Measurements from ENCODE around the gene KCNN3. TPM values are rescaled to one million over a fixed set of nuclear protein-coding genes. Genes with fewer than 3 reads are reported as not detected.

The KCNN3 gene
- total and polyA plus RNA-seq, 2 donors: 0.64 to 1.8 TPM

DNA sequence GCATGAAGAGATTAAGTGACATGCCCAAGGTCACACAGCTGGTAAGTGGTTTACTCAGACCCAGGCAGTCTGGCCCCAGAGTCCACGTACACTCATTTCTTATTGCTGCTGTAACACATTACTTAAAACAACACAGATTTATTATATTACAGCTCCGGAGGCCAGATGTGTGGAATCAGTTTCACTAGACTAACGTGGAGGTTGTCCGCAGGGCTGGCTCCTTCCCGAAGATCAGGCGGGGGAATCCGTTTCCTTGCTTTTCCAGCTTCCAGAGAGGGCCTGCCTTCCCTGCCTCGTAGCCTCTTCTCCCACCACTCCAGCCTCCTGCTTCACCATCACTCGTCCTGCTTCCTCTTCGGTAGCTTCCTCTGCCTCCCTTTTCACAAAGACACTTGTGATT, 81.2 kb downstream of the KCNN3 start:
- WGBS: 94% methylated on average over 10 of the region's 10 CpGs
- Histone ChIP-seq H3K36me3 (ENCODE audit: control insufficient read depth in 2 of 2, insufficient read depth in 2 of 2, low read length in 1 of 2) (no peaks in the 10 kb centered on the region), H3K9me3 (ENCODE audit: control insufficient read depth in 2 of 2, insufficient read depth in 1 of 2, low read length in 1 of 2) (no peaks in the 10 kb centered on the region), H3K27me3 (ENCODE audit: control insufficient read depth in 2 of 2, insufficient read depth in 1 of 2, low read length in 1 of 2) (no peaks in the 10 kb centered on the region), H3K27ac (ENCODE audit: low read depth in 1 of 2, low read length in 1 of 2) (no peak overlapping the region), H3K4me3 (ENCODE audit: low read length in 2 of 2) (no peak overlapping the region), H3K4me1 (ENCODE audit: control insufficient read depth in 2 of 2, insufficient read depth in 2 of 2, low read length in 2 of 2) (peaks cover 43 to 88% of the 10 kb centered on the region in 2 donors)
- DNase-seq (ENCODE audit: low read depth in 6 of 9, low spot score in 9 of 9): no peak

DNA sequence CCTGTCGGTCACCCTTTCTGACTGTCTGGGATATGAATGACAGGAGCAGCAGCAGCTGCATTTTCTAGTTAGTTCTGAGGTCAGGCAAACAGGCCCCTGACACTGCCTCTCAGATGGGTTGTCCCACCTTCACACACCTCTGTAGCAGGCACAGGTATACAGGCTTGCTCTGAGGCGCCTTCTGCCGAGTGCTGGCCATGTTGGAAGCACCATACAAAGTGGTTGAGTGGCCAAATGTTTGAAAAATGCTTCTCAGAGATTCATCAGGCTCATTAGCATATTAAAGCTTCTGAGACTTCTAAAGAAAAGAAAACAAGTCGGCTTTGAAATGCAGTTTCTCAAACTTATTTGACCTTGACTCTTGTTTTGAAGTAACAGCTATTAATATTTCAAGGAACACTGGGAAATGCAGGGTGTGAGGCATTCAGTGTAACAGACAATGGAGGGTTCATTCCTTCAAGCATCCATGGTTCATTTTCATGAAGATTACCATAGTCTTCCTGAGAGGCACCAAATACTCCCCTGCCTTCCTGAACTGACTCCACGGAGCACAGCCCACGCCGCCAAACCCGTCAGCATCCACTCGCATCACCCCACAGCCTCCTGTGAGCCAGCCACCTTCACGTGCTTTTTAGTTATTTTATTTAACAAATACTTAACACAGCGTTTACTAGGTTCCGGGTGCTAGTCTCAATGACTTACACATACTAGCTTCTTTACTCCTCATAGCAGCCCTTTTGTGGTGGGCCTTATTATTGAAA, 81.8 kb downstream of the KCNN3 start:
- H3K27me3 ChIP-seq (ENCODE audit: control insufficient read depth in 2 of 2, insufficient read depth in 1 of 2, low read length in 1 of 2): no peaks in the 10 kb centered on the region
- H3K36me3 ChIP-seq (ENCODE audit: control insufficient read depth in 2 of 2, insufficient read depth in 2 of 2, low read length in 1 of 2): no peaks in the 10 kb centered on the region
- H3K4me3 ChIP-seq (ENCODE audit: low read length in 2 of 2): no peak overlapping the region
- no peaks in the 10 kb centered on the region for H3K9me3 ChIP-seq (ENCODE audit: control insufficient read depth in 2 of 2, insufficient read depth in 1 of 2, low read length in 1 of 2)
- DNase-seq (ENCODE audit: low read depth in 6 of 9, low spot score in 9 of 9): no peak
- 91% methylated on average over 12 of the region's 12 CpGs for WGBS
- peaks cover 48 to 90% of the 10 kb centered on the region in 2 donors for H3K4me1 ChIP-seq (ENCODE audit: control insufficient read depth in 2 of 2, insufficient read depth in 2 of 2, low read length in 2 of 2)
- no peak overlapping the region for H3K27ac ChIP-seq (ENCODE audit: low read depth in 1 of 2, low read length in 1 of 2)

DNA sequence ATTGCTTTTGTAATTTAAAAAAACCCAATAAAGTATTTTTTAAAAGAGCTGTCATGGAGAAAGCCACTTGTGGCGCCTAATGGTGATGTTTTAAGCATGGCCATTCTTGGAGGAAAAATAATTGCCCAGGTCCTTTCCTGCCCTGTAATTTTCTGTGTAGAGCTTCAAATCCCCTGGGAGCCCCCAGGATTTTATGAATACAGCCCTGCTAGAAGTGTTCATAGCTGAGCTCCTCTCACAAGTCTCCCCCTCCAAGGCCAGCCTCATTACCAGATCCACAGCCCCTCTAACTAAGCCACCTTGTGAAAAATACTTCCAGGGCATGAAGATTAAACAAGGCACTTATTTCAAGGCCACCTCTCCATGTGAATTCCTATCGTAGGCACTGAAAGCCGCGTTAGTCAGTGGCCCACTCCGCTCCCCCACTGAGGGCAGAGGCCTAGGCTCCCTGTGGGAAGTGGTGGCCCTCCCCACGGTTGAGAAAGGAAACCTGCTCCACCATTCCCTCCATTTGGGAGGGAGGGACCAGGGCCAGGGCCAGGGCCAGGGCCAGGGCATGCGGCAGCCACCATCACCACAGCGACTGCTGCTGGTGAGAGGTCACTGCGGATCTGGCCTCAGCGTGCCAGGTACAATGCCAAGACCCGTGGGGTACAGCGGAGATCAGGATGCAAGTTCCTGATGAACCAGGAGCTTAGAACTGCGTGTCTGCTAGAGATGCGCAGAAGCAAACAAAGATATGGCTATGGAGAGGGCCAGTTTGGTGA, 83.1 kb downstream of the KCNN3 start:
- H3K36me3 ChIP-seq (ENCODE audit: control insufficient read depth in 2 of 2, insufficient read depth in 2 of 2, low read length in 1 of 2): no peaks in the 10 kb centered on the region
- H3K27ac ChIP-seq (ENCODE audit: low read depth in 1 of 2, low read length in 1 of 2): no peak overlapping the region
- no peak overlapping the region for H3K4me3 ChIP-seq (ENCODE audit: low read length in 2 of 2)
- WGBS: 96% methylated on average over 14 of the region's 14 CpGs
- DNase-seq (ENCODE audit: low read depth in 6 of 9, low spot score in 9 of 9): no peak
- H3K27me3 ChIP-seq (ENCODE audit: control insufficient read depth in 2 of 2, insufficient read depth in 1 of 2, low read length in 1 of 2): no peaks in the 10 kb centered on the region
- no peaks in the 10 kb centered on the region for H3K9me3 ChIP-seq (ENCODE audit: control insufficient read depth in 2 of 2, insufficient read depth in 1 of 2, low read length in 1 of 2)
- peaks cover 46 to 80% of the 10 kb centered on the region in 2 donors for H3K4me1 ChIP-seq (ENCODE audit: control insufficient read depth in 2 of 2, insufficient read depth in 2 of 2, low read length in 2 of 2)

DNA sequence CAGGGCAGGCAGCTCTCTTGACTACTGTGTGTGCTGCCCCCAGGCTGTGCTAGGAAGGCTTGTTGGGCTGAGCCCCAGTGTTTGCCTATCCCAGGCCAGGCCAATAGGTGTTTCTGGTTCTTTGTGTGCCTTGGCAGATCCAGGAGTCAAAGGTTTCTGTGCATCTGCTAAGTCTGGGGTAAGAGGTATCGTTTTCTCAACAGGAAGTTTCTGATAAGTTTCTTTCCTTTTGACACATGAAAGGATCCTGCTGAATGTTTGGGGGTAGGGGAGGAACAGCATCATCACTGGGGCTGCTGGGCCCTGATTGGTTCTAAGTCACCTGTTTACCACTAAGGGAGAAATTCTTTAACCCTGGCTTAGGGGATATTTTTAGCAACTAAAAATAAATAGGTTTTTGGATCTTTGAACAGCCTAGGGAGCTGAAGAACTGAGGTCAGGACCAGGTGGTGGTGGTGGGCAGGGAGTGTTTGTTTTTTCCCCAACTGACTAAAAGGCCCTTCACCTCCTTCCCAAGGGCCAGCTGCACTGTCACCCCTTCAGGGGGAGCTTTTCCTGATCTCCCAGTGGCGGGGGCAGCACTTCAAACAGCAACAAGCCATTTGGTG, 85.1 kb downstream of the KCNN3 start:
- Histone ChIP-seq H3K9me3 (ENCODE audit: control insufficient read depth in 2 of 2, insufficient read depth in 1 of 2, low read length in 1 of 2) (no peaks in the 10 kb centered on the region), H3K4me3 (ENCODE audit: low read length in 2 of 2) (no peak overlapping the region), H3K27me3 (ENCODE audit: control insufficient read depth in 2 of 2, insufficient read depth in 1 of 2, low read length in 1 of 2) (no peaks in the 10 kb centered on the region), H3K4me1 (ENCODE audit: control insufficient read depth in 2 of 2, insufficient read depth in 2 of 2, low read length in 2 of 2) (peaks cover 39 to 61% of the 10 kb centered on the region in 2 donors), H3K36me3 (ENCODE audit: control insufficient read depth in 2 of 2, insufficient read depth in 2 of 2, low read length in 1 of 2) (no peaks in the 10 kb centered on the region), H3K27ac (ENCODE audit: low read depth in 1 of 2, low read length in 1 of 2) (peak overlapping the region; percentile 96 to 98)
- WGBS: 3% methylated on average over 2 of the region's 2 CpGs
- peak; percentile 48 to 92 (median 80) for DNase-seq (ENCODE audit: low read depth in 6 of 9, low spot score in 9 of 9)

DNA sequence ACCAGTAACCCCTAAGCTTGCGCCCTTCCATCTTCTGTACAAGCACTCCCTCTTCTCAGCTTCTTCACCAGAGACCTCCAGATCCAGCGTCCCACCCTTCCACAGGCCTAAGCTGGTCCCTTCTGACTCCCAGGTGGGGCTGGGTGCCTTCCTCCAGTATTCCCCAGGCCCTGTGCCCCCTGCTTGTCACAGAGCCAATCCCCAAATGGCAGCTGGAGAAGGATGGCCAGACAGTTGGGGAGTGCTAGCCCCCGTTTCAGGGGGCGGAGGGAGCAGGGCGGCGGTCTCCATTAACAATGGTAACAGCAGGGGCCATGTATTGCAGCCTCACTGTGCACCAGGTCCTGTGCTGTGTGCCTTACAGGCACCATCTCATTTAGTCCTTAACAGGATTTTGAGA, 85.7 kb downstream of the KCNN3 start:
- WGBS: 95% methylated on average over 6 of the region's 6 CpGs
- Histone ChIP-seq H3K36me3 (ENCODE audit: control insufficient read depth in 2 of 2, insufficient read depth in 2 of 2, low read length in 1 of 2) (no peaks in the 10 kb centered on the region), H3K4me3 (ENCODE audit: low read length in 2 of 2) (no peak overlapping the region), H3K27me3 (ENCODE audit: control insufficient read depth in 2 of 2, insufficient read depth in 1 of 2, low read length in 1 of 2) (no peaks in the 10 kb centered on the region), H3K9me3 (ENCODE audit: control insufficient read depth in 2 of 2, insufficient read depth in 1 of 2, low read length in 1 of 2) (no peaks in the 10 kb centered on the region), H3K27ac (ENCODE audit: low read depth in 1 of 2, low read length in 1 of 2) (peak overlapping the region; percentile 96 to 98), H3K4me1 (ENCODE audit: control insufficient read depth in 2 of 2, insufficient read depth in 2 of 2, low read length in 2 of 2) (peaks cover 39 to 54% of the 10 kb centered on the region in 2 donors)
- no peak for DNase-seq (ENCODE audit: low read depth in 6 of 9, low spot score in 9 of 9)

DNA sequence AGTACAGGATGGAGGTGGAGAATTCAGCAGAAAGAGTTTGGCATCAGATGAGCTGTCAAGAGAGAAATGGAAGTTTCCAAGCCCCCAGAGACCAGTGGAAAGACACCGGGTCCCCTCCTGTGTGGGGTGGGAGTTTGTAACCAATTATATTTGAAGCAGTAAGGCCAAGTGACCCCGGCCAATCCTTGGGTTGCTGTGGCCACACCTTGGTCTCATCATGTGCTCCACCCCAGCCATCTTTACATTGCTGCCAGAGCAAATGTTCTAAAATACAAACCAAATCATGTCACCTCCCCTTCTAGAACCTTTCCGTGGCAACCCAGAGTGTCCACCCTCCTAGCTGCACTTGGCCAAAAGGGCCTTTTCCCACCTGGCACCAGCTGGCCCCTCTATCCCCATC, 86.1 kb downstream of the KCNN3 start:
- Histone ChIP-seq H3K27ac (ENCODE audit: low read depth in 1 of 2, low read length in 1 of 2) (peak overlapping the region; percentile 96 to 98), H3K36me3 (ENCODE audit: control insufficient read depth in 2 of 2, insufficient read depth in 2 of 2, low read length in 1 of 2) (no peaks in the 10 kb centered on the region), H3K9me3 (ENCODE audit: control insufficient read depth in 2 of 2, insufficient read depth in 1 of 2, low read length in 1 of 2) (peaks cover 0 to 3% of the 10 kb centered on the region in 2 donors), H3K27me3 (ENCODE audit: control insufficient read depth in 2 of 2, insufficient read depth in 1 of 2, low read length in 1 of 2) (no peaks in the 10 kb centered on the region), H3K4me1 (ENCODE audit: control insufficient read depth in 2 of 2, insufficient read depth in 2 of 2, low read length in 2 of 2) (peaks cover 39 to 50% of the 10 kb centered on the region in 2 donors), H3K4me3 (ENCODE audit: low read length in 2 of 2) (no peak overlapping the region)
- WGBS: 97% methylated on average over 3 of the region's 3 CpGs
- DNase-seq (ENCODE audit: low read depth in 6 of 9, low spot score in 9 of 9): no peak

DNA sequence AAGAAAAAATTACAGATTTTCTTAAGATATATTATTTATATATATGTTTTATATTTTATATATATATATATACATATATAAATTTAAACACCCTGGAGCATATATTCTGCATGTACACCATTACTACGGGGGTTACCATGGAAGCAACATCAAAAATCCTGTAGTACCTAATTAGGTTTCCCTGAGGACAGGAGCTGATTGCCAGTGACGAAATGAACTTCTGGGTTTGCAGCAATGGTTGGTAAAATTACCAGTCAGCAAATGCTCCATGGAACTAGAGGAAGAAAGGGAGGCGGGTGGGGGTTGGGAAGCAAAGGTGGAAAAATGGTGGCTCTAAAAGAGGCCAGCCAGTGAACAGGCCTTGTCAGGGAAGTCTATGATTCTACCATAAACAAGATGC, 89.5 kb downstream of the KCNN3 start:
- Histone ChIP-seq H3K4me3 (ENCODE audit: low read length in 2 of 2) (no peak overlapping the region), H3K9me3 (ENCODE audit: control insufficient read depth in 2 of 2, insufficient read depth in 1 of 2, low read length in 1 of 2) (peaks cover 0 to 7% of the 10 kb centered on the region in 2 donors), H3K4me1 (ENCODE audit: control insufficient read depth in 2 of 2, insufficient read depth in 2 of 2, low read length in 2 of 2) (peaks cover 23 to 29% of the 10 kb centered on the region in 2 donors), H3K27me3 (ENCODE audit: control insufficient read depth in 2 of 2, insufficient read depth in 1 of 2, low read length in 1 of 2) (no peaks in the 10 kb centered on the region), H3K36me3 (ENCODE audit: control insufficient read depth in 2 of 2, insufficient read depth in 2 of 2, low read length in 1 of 2) (no peaks in the 10 kb centered on the region), H3K27ac (ENCODE audit: low read depth in 1 of 2, low read length in 1 of 2) (no peak overlapping the region)
- no peak for DNase-seq (ENCODE audit: low read depth in 6 of 9, low spot score in 9 of 9)
- WGBS: 98% methylated on average over 3 of the region's 3 CpGs

DNA sequence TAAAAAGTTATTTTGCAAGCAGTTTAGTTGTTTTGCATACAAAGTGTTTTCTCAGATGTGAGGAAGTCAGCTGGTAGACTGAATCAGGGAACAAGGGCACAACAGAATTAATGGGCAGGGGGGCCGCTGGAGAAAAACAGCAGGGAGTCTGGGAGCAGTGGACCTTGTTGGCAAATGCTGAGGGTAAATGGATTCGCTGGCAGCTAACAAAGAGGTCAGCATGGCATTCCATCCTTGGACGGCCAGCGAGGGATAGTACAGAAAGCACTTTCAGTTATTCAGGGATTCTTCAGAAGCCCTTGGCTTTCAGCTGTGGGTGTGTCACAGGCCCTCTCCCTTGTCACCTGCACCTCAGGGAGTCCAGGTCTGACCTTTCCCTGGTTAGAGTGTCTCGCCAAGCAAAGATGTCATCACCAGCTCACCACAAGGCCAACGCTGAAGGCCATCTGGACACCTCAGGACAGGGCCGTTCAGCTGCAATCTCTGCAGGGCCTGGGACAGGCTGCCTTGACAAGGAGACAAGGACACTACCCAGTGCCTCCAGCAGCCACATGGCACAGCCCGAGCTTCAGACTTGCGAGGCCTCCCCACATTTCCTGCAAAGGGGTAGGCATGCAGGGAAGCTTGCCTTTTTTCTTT, 90.4 kb downstream of the KCNN3 start:
- WGBS: 98% methylated on average over 9 of the region's 9 CpGs
- Histone ChIP-seq H3K4me1 (ENCODE audit: control insufficient read depth in 2 of 2, insufficient read depth in 2 of 2, low read length in 2 of 2) (peaks cover 15 to 21% of the 10 kb centered on the region in 2 donors), H3K9me3 (ENCODE audit: control insufficient read depth in 2 of 2, insufficient read depth in 1 of 2, low read length in 1 of 2) (peaks cover 0 to 7% of the 10 kb centered on the region in 2 donors), H3K4me3 (ENCODE audit: low read length in 2 of 2) (no peak overlapping the region), H3K27ac (ENCODE audit: low read depth in 1 of 2, low read length in 1 of 2) (no peak overlapping the region), H3K36me3 (ENCODE audit: control insufficient read depth in 2 of 2, insufficient read depth in 2 of 2, low read length in 1 of 2) (no peaks in the 10 kb centered on the region), H3K27me3 (ENCODE audit: control insufficient read depth in 2 of 2, insufficient read depth in 1 of 2, low read length in 1 of 2) (no peaks in the 10 kb centered on the region)
- no peak for DNase-seq (ENCODE audit: low read depth in 6 of 9, low spot score in 9 of 9)

All from thymus (tissue), 11 donors.